ENCODE results near the gene ZBTB9.

Gene ZBTB9

GRCh38 chr6:33497157-33497556, 42.8 kb downstream of the ZBTB9 start:
- DNase-seq (ENCODE audit: low spot score), result no peak

GRCh38 chr6:33502486-33502885, 48.1 kb downstream of the ZBTB9 start:
- TF ChIP-seq CTCF (IDR thresholded peaks at IDR 0.05; ENCODE audit: extremely low read depth, missing control alignments), result no peak
- DNase-seq (ENCODE audit: low spot score), result no peak

More at GRCh38 chr6:33497157-33497556, 42.8 kb downstream of the ZBTB9 start:
- TF ChIP-seq CTCF (IDR thresholded peaks at IDR 0.05; ENCODE audit: extremely low read depth, missing control alignments), result no peak

- TF ChIP-seq CTCF (IDR thresholded peaks at IDR 0.05; ENCODE audit: extremely low read depth, missing control alignments), result no peak
- no peak for DNase-seq (ENCODE audit: low spot score)
Observed at GRCh38 chr6:33504486-33504885, 50.1 kb downstream of the ZBTB9 start.

GRCh38 chr6:33505548-33506370, 51.4 kb downstream of the ZBTB9 start:
- no peak for TF ChIP-seq CTCF (IDR thresholded peaks at IDR 0.05; ENCODE audit: extremely low read depth, missing control alignments)
- no peak for DNase-seq (ENCODE audit: low spot score)

All from GM20000 (cell line).